ENCODE results near the gene ISLR. TPM values are rescaled to one million over a fixed set of nuclear protein-coding genes. Genes with fewer than 3 reads are reported as not detected.

The ISLR gene
- total and polyA plus RNA-seq, 2 experiments from 2014 or later: 0.55 TPM; not detected in 1

- peaks cover 62% of the 10 kb centered on the region for H3K4me1 ChIP-seq (ENCODE audit: insufficient read depth)
- no peak overlapping the region for H3K4me2 ChIP-seq
- H4K20me1 ChIP-seq (replicated peaks; ENCODE audit: insufficient read depth): no peaks in the 10 kb centered on the region
- Mint-ChIP-seq H3K4me3 (no peak overlapping the region), H3K4me1 (peaks cover 88% of the 10 kb centered on the region), H3K36me3 (ENCODE audit: low read depth) (peaks cover 17% of the 10 kb centered on the region; the same call in 2 of the 3 replicates), H3K27me3 (ENCODE audit: insufficient read depth, low read depth, poor library complexity) (peaks cover 39% of the 10 kb centered on the region), H3K9me3 (no peaks in the 10 kb centered on the region; the same call in 1 of the 3 replicates), H3K27ac (no peak overlapping the region)
- peaks cover 32% of the 10 kb centered on the region for H3K27me3 ChIP-seq (ENCODE audit: insufficient read depth)
- peaks cover 7% of the 10 kb centered on the region; the same call in 1 of the 2 replicates for H3F3A ChIP-seq (replicated peaks; ENCODE audit: low read depth)
- H2AFZ ChIP-seq: no peak overlapping the region
- no peak for DNase-seq (ENCODE audit: low spot score)
- H3K27ac ChIP-seq (ENCODE audit: low read depth): no peak overlapping the region
- no peaks in the 10 kb centered on the region for H3K9me2 ChIP-seq (ENCODE audit: insufficient read depth)
- no peaks in the 10 kb centered on the region for H3K79me2 ChIP-seq (replicated peaks; ENCODE audit: insufficient read depth)
- no peaks in the 10 kb centered on the region for H3K36me3 ChIP-seq (ENCODE audit: insufficient read depth)
- ATAC-seq: no peak
- no peak overlapping the region for H3K4me3 ChIP-seq
- TF ChIP-seq JUNB (IDR thresholded peaks at IDR 0.05; ENCODE audit: unreplicated experiment) (no peak), POLR2AphosphoS5 (IDR thresholded peaks at IDR 0.05; ENCODE audit: low read depth) (no peak), ZNF462 (CRISPR knock-in tag; IDR thresholded peaks at IDR 0.05) (no peak), ZNF114 (CRISPR knock-in tag; IDR thresholded peaks at IDR 0.05) (no peak), ETS1 (IDR thresholded peaks at IDR 0.05) (no peak), STAT1 (IDR thresholded peaks at IDR 0.05; ENCODE audit: unreplicated experiment) (no peak), EZH2phosphoT487 (IDR thresholded peaks at IDR 0.05; ENCODE audit: unreplicated experiment) (no peak), NANOG (IDR thresholded peaks at IDR 0.05; ENCODE audit: borderline replicate concordance) (no peak), REST (IDR thresholded peaks at IDR 0.05; ENCODE audit: unreplicated experiment) (no peak), CREB1 (CRISPR knock-in tag; IDR thresholded peaks at IDR 0.05; ENCODE audit: low read depth) (no peak), EZH2 (IDR thresholded peaks at IDR 0.05; ENCODE audit: low read depth, unreplicated experiment) (no peak), ZNF331 (CRISPR knock-in tag; IDR thresholded peaks at IDR 0.05; ENCODE audit: low read depth) (no peak), CTCF (conservative IDR thresholded peaks at IDR 0.05; ENCODE audit: low read depth in 2 of 2) (no peak)
Observed at GRCh38 chr15:74205582-74205947, 32.1 kb downstream of the ISLR start.

Data from GM23338 (cell line).